ACHN (cell line): Measurements from ENCODE around the gene SVIL.

Experiments used
- DNase-seq: peaks from one replicate; pipeline ENCODE4 v3.0.0-alpha.2; 2015
- in situ Hi-C: cut with HindIII; loops from 2 replicates; pipeline ENCODE4 v1.10.0; 2017; ENCODE audit warnings: low sequenced_read_pairs, low pct_ligation_motif_present, low pct_unique_long_range_greater_than_20kb

SVIL gene

DNA sequence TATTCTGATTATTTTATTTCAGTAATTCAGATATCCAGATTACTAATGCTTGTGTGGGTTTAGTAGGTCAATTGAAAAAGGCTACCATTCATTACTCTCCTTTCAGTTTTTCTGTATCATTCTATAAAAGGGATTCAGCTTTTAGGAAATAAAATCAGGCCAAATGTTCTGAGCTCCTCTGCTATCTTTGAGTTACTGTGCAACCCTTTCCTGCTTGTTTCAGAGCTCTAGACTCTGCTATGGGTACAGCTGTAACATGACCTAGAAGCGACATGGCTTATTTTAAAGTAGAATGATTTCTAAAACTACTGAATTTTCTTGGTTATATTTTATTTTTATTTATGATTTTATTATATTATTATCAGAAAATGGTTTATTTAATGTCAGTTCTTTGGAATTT, 203.1 kb downstream of the SVIL start:
- DNase-seq = no peak
- in situ Hi-C loops = no loop called here

DNA sequence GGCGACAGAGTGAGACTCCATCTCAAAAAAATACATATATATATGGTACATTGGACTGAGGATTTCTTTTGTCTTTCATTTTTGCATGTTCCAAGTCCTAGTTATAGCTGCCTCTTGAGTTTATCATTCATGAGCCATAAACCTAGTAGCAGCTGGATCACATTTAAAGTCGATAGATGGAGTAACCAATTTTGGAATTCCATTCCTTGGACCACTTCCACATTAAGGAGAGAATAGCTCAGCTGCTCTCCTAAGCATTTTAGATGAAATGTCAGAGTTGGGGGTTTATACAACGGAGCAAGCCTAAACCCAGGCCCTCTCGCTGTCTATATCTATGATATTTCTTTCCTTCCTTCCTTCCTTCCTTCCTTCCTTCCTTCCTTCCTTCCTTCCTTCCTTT, 204.7 kb downstream of the SVIL start:
- in situ Hi-C loops = no loop called here
- DNase-seq = no peak

DNA sequence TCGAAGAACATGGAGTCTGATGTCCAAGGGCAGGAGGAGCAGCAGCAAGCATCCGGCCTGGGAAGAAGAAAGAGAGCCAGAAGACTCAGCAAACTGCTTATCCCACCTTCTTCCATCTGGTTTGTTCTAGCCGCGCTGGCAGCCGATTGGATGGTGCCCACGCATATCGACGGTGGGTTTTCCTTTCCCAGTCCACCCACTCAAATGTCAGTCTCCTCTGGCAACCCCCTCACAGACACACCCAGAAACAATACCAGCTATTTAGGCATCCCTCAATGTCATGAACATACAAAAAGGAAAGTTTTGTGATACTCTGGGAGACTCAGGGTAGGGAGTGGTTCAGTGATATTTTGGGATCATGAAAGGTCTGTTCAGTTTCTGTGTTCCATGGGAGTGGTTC, 206.3 kb downstream of the SVIL start:
- DNase-seq = no peak
- in situ Hi-C loops = no loop called here

DNA sequence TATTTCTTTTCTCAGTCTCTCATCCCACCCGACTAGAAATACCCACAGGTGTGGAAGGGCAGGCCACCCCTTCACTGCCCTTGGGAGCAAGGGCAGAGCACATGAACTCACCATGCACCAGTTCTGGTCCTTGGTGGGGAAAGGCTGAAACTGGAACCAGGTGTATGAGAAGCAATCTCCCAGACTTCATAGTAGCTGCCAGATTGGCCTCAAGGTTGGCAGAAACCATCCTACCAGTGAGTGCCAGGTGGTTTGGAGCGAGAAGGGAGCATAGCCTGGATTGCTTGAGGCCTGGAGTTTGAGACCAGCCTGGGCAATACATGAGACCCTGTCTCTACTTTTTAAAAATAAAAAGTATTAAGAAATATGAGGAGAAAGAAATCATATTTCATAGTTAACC, 207.1 kb downstream of the SVIL start:
- DNase-seq = no peak
- in situ Hi-C loops = no loop called here

DNA sequence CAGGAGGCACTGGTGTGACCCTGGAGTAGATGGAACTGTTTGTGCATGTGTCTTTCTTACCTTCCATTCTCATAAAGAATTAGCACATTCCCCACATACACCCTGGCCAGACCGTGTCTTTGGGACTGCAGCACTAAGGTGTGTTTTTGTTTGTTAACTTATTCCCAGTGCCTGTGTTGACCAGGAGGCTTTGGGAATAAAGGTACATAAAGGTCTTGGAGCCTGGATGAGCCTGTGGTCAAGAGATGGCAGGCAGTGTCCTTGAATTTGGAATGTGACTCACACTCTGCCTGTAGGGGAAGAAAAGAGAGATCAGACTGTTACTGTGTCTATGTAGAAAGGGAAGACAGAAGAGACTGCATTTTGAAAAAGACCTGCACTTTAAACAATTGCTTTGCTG, 208.4 kb downstream of the SVIL start:
- in situ Hi-C loops = no loop called here
- no peak for DNase-seq

DNA sequence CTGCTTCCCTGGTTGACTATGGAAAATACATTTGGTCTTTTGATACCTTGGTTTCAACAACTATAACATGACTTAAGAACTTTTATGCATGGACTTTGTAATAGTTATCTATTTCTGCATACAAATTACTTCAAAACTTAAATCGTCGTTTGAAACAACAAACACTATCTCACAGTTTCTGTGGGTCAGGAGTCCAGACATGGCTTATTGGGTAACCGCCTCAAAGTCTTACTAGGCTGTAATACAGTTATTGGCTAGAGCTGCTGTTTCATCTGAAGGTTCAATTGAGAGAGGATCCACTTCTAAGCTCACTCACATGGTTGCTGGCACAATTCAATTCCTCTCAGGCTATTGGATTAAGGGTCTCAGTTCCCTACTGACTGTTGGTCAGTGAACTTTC, 210.8 kb downstream of the SVIL start:
- in situ Hi-C loops = no loop called here
- DNase-seq = no peak

DNA sequence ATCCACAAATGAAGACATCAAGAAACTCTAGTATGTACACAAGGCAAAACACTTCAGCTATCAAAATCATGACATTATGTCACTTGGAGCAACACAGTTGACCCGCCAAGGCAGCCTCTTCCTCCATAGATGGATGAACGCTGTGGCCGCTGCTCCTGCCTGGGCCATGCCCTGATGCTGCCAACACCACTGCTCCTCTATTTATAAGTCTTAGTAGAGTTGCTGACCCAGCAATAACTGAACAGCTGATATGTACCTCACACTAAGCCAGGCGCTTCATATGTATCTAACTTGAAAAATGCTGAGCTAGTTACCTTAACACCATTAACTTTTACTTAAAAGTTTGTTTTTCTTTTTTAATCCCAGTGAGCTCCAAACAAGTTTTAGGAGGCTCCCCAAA, 214.0 kb downstream of the SVIL start:
- no peak for DNase-seq
- in situ Hi-C loops = no loop called here

DNA sequence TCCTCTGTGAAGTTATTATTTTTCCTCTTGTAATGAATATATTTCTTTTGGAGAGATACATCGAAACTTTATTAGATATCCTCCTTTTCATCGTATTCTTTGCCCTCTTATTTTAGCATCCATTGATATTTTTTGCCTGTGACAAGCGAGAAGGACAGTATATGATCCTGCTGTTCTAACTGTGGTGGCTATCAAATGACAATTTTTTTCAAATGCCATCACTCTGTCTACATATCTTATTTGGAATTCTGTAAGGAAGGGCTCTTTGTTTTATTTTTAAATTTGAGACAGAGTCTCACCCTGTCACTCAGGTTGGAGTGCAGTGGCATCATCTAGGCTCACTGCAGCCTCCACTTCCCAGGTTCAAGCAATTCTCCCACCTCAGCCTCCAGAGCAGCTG, 217.4 kb downstream of the SVIL start:
- in situ Hi-C loops = no loop called here

DNA sequence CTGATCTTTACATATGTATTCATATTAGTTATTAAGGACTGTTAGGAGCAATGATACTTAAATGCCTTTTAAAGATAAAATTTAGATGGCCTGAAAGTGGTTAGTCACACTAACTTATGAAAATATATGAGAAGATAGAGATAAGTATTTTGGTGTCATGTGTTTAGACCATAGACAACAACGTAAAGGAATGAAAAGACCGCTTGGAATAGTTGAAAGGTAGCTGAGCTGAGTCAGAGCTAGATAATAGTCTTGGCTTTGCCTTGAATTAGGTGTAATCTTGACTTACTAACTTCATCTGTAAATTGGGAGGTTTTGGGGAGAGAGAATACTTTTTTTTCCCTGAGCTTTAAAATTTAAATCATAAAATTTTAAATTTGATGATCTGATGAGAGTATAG, 218.9 kb downstream of the SVIL start:
- in situ Hi-C loops = no loop called here

More for the DNA sequence above, 217.4 kb downstream of the SVIL start:
- DNase-seq = no peak

DNA sequence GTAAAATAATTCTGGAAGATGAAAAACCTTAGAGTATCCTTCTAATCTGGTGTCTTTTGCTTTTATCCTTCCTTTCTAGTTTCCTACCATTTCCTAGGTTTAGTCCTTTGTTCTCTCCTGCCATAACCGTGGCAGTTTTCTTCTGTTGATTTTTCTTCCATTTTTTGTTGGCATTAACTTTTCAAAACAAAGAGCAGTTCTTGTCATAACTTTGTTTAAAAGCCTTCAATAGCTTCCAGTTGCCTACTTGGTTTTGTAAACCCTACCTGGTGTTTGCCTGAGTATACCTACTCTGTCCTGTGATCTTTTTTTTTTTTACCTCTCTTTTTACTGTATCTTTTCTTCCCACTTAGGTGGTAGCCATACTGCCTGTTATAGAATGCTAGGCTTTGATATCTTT, 220.3 kb downstream of the SVIL start:
- in situ Hi-C loops = no loop called here
- DNase-seq = no peak

More for the DNA sequence above, 218.9 kb downstream of the SVIL start:
- no peak for DNase-seq

DNA sequence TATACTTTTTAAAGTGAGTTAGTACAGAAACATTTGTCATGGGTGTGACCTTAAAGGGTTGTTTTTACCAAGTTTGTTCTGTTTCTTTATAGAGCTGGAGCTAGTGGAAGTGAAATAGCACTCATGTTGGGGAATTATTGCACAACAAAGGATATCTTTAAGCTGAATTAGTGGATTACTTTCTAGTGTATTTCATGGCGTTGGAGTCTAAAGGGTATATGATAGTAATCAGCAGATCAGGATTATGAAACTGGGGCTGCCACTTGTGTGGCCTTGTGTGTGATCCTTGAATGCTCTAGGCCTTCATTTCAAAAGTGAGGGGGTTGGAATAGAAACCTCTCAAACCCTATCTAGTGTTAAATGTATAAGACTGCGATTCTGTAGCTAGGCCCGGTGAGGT, 222.3 kb downstream of the SVIL start:
- DNase-seq = no peak
- in situ Hi-C loops = no loop called here

DNA sequence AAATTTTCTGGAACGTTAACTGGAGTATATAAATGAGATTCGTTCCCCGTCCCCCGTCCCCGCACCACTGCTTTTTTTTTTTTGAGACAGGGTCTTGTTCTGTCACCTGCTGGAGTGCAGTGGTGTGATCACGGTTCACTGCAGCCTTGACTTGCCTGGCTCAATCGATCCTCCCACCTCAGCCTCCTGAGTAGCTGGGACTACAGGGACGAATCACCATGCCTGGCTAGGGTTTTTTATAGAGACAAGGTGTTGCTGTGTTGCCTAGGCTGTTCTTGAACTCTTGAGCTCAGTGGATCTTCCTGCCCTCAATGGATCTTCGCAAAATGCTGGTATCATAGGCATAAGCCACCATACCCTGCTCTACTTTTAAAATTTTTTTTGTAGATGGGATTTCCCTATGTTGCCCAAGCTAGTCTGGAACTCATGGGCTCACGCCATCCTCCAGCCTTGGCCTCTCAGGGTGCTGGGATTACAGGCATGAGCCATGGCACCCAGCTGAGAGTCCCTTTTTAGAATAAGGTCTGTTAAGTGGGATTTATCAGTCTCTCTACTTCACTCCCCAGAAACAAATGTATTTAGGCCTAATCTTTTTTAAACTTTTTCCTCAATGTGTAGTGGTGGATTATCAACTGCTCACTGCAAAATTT, 223.0 kb downstream of the SVIL start:
- DNase-seq = no peak
- in situ Hi-C loops = no loop called here

DNA sequence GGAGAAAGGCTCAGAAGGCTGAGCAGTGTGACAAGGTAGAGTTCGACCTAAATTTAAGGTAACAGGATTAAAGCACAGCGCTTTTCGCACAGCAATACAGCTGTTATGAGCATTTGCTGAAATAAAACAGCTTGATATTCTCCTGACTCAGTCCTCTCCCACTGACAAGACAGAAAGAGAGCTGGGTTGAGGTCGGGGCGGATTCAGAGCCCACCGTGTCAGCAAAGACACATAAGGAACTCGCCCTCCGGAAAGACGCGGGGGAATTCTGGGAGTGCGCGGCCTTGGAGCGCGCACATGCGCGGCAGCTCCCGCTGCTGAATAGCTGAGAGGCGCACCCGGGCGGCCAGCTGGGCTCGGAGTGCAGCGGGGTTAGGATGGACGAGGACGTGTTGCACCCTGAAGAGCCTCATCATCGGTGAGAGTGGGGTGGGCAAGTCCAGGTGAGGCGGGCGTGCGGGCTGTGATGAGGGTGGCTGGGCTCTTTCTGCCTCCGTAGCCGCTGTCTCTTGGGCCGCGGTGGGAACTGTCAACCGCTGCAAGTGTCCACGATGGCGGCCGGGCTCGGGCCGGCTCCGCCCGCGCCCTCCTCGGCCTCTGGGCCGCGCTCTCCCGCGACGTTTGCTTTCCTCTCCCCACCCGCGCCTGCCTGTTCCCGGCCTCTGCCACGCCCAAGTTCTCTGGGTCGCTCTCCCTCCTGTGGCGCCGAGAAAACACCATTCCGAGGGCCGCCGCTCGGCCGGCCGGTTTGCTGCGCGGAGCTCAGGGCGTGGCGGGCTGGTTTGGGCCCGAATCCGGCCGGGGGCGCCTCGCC, 225.3 kb downstream of the SVIL start:
- in situ Hi-C loops = no loop called here
- peak; percentile 67 for DNase-seq

DNA sequence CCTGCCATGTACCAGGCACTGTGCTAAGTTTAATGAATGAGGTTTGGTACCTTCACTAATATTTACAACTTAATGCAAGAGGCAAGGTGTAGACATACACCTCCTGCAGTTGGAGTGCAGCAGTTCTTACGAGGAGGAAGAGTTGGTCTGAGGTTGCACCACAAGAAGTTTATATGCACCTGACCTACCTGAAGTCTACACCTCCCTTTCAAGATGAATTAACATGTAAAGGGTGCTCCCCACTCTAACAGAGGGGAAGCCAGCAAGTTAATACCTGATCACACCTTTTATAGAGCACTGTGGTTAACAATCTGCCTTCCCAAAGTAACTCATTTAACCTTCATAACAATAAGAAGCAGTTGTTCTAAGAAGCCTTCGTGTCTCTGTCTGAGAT, 225.9 kb downstream of the SVIL start:
- no peak for DNase-seq
- in situ Hi-C loops = no loop called here
